RPMI7951 (cell line): ENCODE measurements around the gene CD70. TPM values are rescaled to one million over a fixed set of nuclear protein-coding genes. Genes with fewer than 3 reads are reported as not detected.
A peak's percentile ranks its signal among the peaks of the same experiment; 100 is the strongest.
"Not testable (repeated sequence)": the region's sequence is repeated elsewhere in the genome, so short reads cannot be mapped to it uniquely, and the experiment has no call there.

Source experiments
- DNase-seq: peaks from one replicate; pipeline ENCODE4 v3.0.0-alpha.2; 2012; ENCODE audit warnings: low read depth
- total RNA-seq: library from RNA; depleted of rRNA; stranded (reverse); fragments of >200 nt; shearing (Covaris generic); gene quantifications from 2 replicates; pipeline ENCODE4 v1.2.3, GENCODE V29; 2014; rRNA removed

Gene CD70
- total RNA-seq, 1 experiment from 2014 or later: 1.2 TPM

DNA sequence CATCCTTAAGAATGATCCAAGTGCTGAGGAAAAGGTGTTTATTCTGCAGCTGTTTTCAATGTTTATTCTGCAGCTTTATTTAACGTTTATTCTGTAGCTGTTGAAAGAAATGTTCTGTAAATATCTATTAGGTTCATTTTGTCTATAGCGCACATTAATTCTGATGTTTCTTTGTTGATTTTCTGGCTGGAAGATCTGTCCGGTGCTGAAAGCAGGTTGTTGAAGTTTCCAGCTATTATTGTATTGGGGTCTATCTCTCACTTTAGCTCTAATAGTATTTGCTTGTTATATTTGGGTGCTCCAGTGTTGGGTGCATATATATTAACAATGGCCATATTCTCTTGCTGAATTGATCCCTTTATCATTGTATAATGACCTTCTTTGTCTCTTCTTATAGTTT, 20.2 kb downstream of the CD70 start:
- no peak for DNase-seq

DNA sequence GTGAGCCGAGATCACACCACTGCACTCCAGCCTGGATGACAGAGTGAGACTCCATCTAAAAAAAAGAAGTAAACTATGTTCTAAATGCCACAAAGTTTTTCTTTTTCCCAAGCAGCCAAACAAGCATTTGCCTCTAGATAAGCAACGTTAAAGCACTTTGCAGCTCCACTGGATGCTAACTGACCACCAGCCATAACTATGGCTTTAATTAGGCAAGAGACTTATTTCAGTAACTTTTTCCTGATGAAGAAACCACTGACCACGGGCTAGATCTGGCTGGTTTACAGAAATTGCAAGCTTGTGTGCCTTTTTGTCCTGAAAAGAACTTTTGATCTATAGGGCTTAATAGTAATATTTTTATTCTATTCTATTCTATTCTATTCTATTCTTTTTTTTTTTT, 22.1 kb downstream of the CD70 start:
- DNase-seq: no peak

DNA sequence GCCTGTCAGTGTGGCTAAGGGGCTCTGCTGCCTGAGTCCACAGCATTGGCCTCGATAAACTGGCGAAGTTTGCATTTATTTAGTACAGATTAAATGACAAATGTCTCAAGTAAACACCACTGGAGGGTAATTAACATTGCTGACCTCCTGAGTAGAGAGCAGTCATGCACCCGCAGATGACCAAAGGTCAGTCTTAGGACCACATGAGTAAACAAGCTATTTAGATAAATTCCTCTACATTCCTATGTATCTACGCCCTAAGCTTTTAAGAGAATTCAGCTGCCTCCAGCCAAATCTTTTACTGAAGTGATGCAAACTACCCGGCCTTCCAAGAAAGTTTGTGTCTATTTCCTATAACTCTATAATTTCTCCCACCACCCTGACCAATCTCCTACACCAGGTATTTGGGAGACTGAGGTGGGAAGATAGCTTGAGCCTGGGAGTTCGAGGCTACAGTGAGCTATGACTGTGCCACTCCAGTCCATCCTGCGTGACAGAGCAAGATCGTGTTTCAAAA, 22.9 kb downstream of the CD70 start:
- DNase-seq: no peak

DNA sequence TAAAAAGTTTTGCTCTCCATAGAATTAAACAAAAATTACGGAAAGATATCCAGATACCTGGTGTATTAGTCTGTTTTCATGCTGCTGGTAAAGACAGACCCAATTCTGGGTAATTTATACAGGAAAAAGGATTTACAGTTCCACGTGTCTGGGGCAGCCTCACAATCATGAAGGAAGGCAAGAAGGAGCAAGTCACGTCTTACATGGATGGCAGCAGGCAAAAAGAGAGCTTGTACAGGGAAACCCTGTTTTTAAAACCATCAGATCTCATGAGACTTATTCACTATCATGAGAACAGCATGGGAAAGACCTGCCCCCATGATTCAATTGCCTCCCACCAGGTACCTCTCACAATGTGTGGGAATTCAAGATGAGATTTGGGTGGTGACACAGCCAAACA, 24.2 kb downstream of the CD70 start:
- DNase-seq: not testable (repeated sequence)

GRCh38 chr19:6564393-6564792, 26.6 kb downstream of the CD70 start:
- DNase-seq: peak; percentile 41

GRCh38 chr19:6562437-6562836, 28.5 kb downstream of the CD70 start:
- DNase-seq: not testable (repeated sequence)

DNA sequence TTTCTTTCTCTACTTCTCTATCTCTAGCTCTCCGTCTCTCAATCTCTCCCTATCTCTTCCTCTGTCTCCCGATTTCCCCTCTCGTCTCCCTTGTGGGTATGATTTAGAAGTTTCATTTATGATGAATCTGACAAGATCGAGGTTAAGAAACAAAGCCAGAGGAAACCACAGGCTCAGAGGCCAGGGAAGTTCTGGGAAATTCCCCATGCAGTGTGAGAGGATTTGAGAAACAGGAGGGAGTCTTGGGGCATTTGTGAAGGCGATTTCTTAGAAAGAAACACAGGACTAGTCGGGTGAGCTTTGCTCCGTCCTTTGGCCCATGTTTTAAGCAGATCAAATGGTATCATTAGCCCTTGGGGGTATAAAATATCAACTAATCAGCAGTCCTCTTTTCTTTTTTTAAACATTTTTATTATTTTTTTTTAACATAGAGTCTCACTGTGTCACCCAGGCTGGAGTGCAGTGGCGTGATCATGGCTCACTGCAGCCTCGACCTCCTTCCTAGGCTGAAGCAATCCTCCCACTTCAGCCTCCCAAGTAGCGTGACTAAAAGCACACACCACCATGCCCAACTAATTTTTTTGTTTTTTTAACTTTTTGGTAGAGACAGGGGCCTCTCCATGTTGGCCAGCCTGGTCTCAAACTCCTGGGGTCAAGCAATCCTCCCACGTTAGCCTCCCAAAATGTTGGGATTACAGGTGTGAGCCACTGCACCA, 34.3 kb downstream of the CD70 start:
- peak; percentile 40 for DNase-seq

GRCh38 chr19:6556043-6556449, 34.9 kb downstream of the CD70 start:
- DNase-seq: no peak

DNA sequence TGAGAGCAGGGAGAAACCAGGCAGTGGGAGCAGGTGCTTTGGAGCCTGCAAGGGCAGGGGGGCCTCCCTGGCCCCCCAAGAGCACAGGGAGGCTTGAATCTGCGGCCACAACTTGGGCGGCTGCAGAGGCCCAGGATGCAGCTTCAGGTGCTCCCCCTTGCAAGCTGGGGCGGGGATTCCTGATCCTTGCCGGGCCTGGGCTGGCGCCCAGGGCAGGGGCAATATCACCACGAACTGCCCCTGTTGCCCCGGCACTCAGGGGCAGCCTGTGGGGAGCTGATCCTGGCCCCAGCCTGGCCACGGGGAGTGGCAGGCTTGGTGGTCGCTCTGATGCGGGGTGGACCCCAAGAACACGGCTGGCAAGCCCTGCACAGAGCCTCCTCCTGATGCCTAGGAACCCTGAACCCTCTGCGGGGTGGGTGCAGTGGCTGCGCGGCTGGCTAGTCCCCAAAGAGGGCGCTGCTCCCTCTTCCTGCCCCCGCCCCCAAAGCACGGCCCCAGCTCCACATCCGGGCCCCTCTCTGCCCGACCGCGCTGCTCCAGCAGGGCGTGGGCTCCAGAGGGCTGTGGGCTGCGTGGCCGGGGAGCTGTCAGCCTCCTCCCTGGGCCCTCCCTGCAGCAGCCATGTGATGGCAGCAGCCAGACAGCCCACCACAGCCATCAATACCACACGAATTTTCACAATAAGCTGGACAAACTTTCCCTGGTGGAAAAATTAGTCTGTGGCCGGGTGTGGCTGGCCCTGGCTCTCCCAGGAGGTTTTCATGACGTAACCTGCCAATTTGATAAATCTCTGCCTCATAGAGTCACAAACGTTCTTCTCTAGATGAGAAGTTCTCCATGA, 39.1 kb downstream of the CD70 start:
- no peak for DNase-seq

GRCh38 chr19:6551091-6551490, 39.9 kb downstream of the CD70 start:
- DNase-seq: no peak

DNA sequence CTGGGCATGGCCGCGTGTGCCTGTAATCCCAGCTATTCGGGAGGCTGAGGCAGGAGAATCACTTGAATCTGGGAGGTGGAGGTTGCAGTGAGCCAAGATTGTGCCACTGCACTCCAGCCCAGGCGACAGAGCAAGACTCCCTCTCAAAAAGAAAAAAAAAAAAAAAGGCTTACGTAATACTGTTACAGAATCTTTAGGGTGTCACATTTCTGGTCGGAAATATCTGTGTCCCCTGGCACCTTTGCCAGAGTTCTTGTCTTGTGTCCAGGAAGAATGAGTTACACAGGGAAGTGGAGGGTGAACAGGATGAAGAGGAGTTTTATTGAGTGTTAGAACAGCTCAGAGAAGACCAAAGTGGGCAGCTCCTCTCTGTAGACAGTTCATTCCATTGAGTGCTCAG, 40.3 kb downstream of the CD70 start:
- DNase-seq: not testable (repeated sequence)

GRCh38 chr19:6543866-6544347, 47.0 kb downstream of the CD70 start:
- no peak for DNase-seq

GRCh38 chr19:6540918-6541689, 49.8 kb downstream of the CD70 start:
- DNase-seq: no peak

DNA sequence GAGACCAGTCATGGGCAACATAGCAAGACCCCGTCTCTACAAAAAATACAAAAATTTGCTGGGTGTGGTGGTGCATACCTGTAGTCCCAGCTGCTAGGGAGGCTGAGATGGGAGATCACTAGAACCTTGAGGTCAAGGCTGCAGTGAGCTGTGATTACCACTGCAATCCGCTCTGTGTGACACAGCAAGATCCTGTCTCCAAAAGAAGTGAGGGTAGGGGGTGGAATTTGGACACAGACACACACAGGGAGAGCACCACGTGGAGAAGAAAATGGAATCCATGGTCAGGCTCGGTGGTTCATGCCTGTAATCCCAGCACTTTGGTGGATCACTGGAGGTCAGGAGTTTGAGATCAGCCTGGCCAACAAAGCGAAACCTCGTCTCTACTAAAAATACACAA, 51.4 kb downstream of the CD70 start:
- no peak for DNase-seq

Other genes with a start within 250 kb of the CD70 start
- 111 and 175 TPM in 2 replicates for gene CLPP, start 229.6 kb downstream of the CD70 start, total RNA-seq
- gene ALKBH7, start 218.4 kb downstream of the CD70 start, total RNA-seq: 51.8 and 57.9 TPM in 2 replicates
- 0.84 and 1.4 TPM in 2 replicates for gene PSPN, start 215.2 kb downstream of the CD70 start, total RNA-seq
- gene GTF2F1, start 198.0 kb downstream of the CD70 start, total RNA-seq: 33.8 and 38.4 TPM in 2 replicates
- 43.1 and 54.0 TPM in 2 replicates for gene KHSRP, start 166.3 kb downstream of the CD70 start, total RNA-seq
- gene SLC25A41, start 157.4 kb downstream of the CD70 start, total RNA-seq: not detected in 2 replicates
- 17.5 and 20.7 TPM in 2 replicates for gene SLC25A23, start 131.4 kb downstream of the CD70 start, total RNA-seq
- not detected in 2 replicates for gene CRB3, start 126.9 kb downstream of the CD70 start, total RNA-seq
- gene DENND1C, start 109.4 kb downstream of the CD70 start, total RNA-seq: not detected in 2 replicates
- gene TUBB4A, start 88.8 kb downstream of the CD70 start, total RNA-seq: 0.20 TPM in 1 of 2 replicates, not detected in the other
- gene TNFSF9, start 60.1 kb downstream of the CD70 start, total RNA-seq: 0.29 and 0.96 TPM in 2 replicates
- gene TNFSF14, start 79.0 kb upstream of the CD70 start, total RNA-seq: not detected in 2 replicates
- 0.68 and 0.72 TPM in 2 replicates for gene C3, start 129.5 kb upstream of the CD70 start, total RNA-seq
- 39.8 and 55.9 TPM in 2 replicates for gene GPR108, start 146.4 kb upstream of the CD70 start, total RNA-seq
- 31.0 and 34.6 TPM in 2 replicates for gene TRIP10, start 148.5 kb upstream of the CD70 start, total RNA-seq
- not detected in 2 replicates for gene SH2D3A, start 176.3 kb upstream of the CD70 start, total RNA-seq
- gene VAV1, start 181.6 kb upstream of the CD70 start, total RNA-seq: 0.12 TPM in 1 of 2 replicates, not detected in the other